Measurements from ENCODE around the gene MCC.

GRCh38 chr5:113105693-113106280 lies 382.5 kb downstream of the MCC start:
- TF ChIP-seq POLR2AphosphoS5 (IDR thresholded peaks at IDR 0.05; ENCODE audit: low read depth, low read length): no peak
- no peak for TF ChIP-seq POLR2A (IDR thresholded peaks at IDR 0.05; ENCODE audit: low read depth, low read length)
- TF ChIP-seq TAF1 (IDR thresholded peaks at IDR 0.05; ENCODE audit: low read depth, low read length): no peak
- TF ChIP-seq POU2F2 (IDR thresholded peaks at IDR 0.05; ENCODE audit: low read depth, low read length): no peak
- no peak for TF ChIP-seq SPI1 (IDR thresholded peaks at IDR 0.05; ENCODE audit: low read depth, low read length)

Measured in GM12891 (cell line).